BE2C (cell line): Measurements from ENCODE around the gene HS3ST4. TPM values are rescaled to one million over a fixed set of nuclear protein-coding genes. Genes with fewer than 3 reads are reported as not detected.

Experiments used
- DNase-seq: peaks from one replicate; pipeline ENCODE4 v3.0.0-alpha.2; 2020
- H3K27me3 ChIP-seq: fragments of 250-450 bp; sonication (Bioruptor Pico); 2 replicates; pipeline ENCODE4 v1.5.1; 2020; ENCODE audit warnings: mild to moderate bottlenecking
- H3K36me3 ChIP-seq: fragments of 250-450 bp; sonication (Bioruptor Pico); 2 replicates; pipeline ENCODE4 v1.5.1; 2020; ENCODE audit warnings: mild to moderate bottlenecking
- H3K4me1 ChIP-seq: fragments of 250-450 bp; sonication (Bioruptor Pico); 2 replicates; pipeline ENCODE4 v1.5.1; 2020
- H3K4me3 ChIP-seq: 2 replicates; pipeline ENCODE4 v1.5.1; 2011; ENCODE audit warnings: low read depth, low read length
- H3K9me3 ChIP-seq: fragments of 250-450 bp; sonication (Bioruptor Pico); 2 replicates; pipeline ENCODE4 v1.5.1; 2020
- polyA plus RNA-seq: library from polyadenylated mRNA; unstranded; fragments of >200 nt; gene quantifications from one replicate; pipeline ENCODE4 v1.2.1, GENCODE V29; 2012; ENCODE audit warnings: low read depth, missing spikeins; ENCODE audit not compliant: insufficient read length, insufficient read depth
- TF ChIP-seq, protein P1 (sequence below): IDR thresholded peaks from 2 replicates; pipeline ENCODE4 v1.5.1; 2012; ENCODE audit warnings: mild to moderate bottlenecking, low read depth, low read length

HS3ST4 gene
- polyA plus RNA-seq = not detected

DNA sequence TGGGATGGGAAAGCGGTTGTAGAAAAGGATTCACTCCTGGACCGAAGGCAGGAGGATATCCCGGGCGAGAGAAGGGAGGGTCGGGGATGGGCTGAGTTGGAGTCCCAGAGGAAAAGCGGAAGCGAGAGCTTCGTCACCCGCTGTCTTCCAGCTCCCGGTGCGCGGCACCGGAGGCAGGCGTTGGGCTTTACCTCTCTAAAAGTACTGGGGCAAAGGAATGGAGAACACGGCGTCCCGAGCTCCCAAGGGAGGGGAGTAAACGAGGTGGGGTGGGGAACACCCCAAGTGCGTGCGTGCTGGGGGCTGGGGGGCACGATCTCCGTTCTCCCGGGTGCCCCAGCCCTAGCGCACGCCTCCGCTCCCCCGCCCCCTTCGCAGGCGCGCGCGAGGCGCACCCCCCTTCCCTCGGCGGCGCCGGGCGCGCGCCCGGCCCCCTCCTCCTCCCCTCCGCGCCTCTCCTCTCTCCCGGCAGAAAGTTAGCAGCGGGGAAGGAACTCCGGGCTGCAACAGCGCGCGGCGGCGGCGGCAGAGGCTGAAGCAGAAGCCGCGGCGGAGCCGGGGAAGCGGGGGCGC, at the start of gene HS3ST4:
TSS of gene HS3ST4 (plus strand) at position 441 of the 573 bp plus-strand sequence.
- Histone ChIP-seq H3K27me3 (peaks cover 36% of the 10 kb centered on the region), H3K4me3 (no peak within 1 kb of the TSS), H3K4me1 (no peaks in the 10 kb centered on the region), H3K36me3 (no peaks in the 10 kb centered on the region), H3K9me3 (no peaks in the 10 kb centered on the region)
- no peak for DNase-seq
- TF ChIP-seq, protein P1, sequence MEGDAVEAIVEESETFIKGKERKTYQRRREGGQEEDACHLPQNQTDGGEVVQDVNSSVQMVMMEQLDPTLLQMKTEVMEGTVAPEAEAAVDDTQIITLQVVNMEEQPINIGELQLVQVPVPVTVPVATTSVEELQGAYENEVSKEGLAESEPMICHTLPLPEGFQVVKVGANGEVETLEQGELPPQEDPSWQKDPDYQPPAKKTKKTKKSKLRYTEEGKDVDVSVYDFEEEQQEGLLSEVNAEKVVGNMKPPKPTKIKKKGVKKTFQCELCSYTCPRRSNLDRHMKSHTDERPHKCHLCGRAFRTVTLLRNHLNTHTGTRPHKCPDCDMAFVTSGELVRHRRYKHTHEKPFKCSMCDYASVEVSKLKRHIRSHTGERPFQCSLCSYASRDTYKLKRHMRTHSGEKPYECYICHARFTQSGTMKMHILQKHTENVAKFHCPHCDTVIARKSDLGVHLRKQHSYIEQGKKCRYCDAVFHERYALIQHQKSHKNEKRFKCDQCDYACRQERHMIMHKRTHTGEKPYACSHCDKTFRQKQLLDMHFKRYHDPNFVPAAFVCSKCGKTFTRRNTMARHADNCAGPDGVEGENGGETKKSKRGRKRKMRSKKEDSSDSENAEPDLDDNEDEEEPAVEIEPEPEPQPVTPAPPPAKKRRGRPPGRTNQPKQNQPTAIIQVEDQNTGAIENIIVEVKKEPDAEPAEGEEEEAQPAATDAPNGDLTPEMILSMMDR = no peak

DNA sequence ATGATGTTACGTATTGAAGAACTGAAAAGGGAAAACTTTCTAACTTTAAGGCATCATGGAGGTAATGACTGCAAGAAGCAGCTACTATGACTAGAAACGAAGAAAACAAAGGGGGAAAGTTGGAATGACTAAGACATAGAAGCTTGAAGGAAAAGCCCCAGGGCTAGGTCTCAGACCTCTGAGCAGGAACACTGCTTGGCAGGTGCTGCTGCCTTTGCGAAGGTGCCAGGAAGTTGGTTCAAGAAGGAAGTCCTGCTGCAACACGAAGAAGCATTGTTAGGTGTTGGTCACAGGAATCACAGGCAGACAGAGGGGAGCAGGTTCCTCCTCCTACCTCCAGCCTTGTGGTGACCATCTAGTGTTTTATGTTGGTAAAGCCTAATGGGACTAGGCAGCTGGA, 48.1 kb upstream of the HS3ST4 start:
- TF ChIP-seq, protein P1 = no peak
- H3K9me3 ChIP-seq = no peaks in the 10 kb centered on the region
- no peak for DNase-seq

DNA sequence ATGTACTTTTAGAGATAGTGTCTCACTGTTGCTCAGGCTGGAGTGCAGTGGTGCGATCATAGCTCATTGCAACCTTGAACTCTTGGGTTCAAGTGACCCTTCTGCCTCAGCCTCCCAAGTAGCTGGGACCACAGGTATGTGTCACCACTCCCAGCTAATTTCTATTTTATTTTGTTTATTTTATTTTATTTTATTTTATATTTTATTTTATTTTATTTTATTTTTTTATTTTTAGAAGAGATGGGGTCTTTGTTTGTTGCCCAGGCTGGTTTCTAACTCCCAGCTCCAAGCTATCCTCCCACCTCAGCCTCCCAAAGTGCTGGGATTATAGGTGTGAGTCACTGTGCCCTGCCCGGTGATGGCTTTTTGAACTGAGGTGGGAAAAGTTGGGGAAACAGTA, 35.1 kb upstream of the HS3ST4 start:
- H3K4me3 ChIP-seq = no peak overlapping the region
- no peak for DNase-seq
- H3K9me3 ChIP-seq = no peaks in the 10 kb centered on the region
- TF ChIP-seq, protein P1 = no peak
- no peaks in the 10 kb centered on the region for H3K27me3 ChIP-seq
- H3K4me1 ChIP-seq = no peaks in the 10 kb centered on the region
- no peaks in the 10 kb centered on the region for H3K36me3 ChIP-seq

More for the DNA sequence above, 48.1 kb upstream of the HS3ST4 start:
- no peak overlapping the region for H3K4me3 ChIP-seq
- H3K4me1 ChIP-seq = no peaks in the 10 kb centered on the region
- H3K36me3 ChIP-seq = no peaks in the 10 kb centered on the region
- H3K27me3 ChIP-seq = no peaks in the 10 kb centered on the region

DNA sequence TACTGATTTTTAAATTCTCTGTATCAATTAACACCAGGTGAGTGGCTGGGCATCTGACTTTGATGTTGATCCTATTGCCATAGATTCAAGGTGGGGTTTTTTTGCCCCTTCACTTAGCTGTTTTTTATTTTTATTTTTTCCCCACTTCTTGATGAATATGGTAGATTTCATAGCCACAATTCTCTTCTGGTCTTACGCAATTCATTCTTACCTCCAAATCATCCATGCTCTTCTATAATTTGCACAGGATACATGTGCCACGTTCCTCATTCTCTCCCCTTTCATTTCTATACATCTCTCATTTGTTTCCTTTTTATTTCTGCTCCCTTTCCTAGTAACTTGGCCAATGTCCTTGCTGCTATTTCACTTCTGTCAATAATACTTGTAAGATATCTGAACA, 14.9 kb upstream of the HS3ST4 start:
- DNase-seq = no peak
- TF ChIP-seq, protein P1 = no peak
- Histone ChIP-seq H3K27me3 (no peaks in the 10 kb centered on the region), H3K9me3 (no peaks in the 10 kb centered on the region), H3K4me3 (no peak overlapping the region), H3K4me1 (no peaks in the 10 kb centered on the region), H3K36me3 (no peaks in the 10 kb centered on the region)

DNA sequence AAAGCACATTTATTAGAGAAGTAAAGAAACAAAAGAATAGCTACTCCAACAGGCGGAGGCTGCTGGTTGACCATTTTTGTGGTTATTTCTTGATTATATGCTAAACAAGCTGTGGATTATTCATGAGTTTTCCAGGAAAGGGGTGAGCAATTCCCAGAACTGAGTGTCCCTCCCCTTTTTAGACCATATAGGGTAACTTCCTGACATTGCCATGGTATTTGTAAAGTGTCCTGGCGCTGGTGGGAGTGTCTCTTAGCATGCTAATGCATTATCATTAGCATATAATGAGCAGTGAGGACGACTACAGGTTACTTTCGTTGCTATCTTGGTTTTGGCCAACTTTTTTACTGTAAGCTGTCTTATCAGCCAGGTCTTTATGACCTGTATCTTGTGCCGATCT, 12.2 kb upstream of the HS3ST4 start:
- Histone ChIP-seq H3K4me1 (no peaks in the 10 kb centered on the region), H3K4me3 (no peak overlapping the region), H3K27me3 (no peaks in the 10 kb centered on the region), H3K36me3 (no peaks in the 10 kb centered on the region), H3K9me3 (no peaks in the 10 kb centered on the region)
- no peak for DNase-seq
- TF ChIP-seq, protein P1 = no peak

DNA sequence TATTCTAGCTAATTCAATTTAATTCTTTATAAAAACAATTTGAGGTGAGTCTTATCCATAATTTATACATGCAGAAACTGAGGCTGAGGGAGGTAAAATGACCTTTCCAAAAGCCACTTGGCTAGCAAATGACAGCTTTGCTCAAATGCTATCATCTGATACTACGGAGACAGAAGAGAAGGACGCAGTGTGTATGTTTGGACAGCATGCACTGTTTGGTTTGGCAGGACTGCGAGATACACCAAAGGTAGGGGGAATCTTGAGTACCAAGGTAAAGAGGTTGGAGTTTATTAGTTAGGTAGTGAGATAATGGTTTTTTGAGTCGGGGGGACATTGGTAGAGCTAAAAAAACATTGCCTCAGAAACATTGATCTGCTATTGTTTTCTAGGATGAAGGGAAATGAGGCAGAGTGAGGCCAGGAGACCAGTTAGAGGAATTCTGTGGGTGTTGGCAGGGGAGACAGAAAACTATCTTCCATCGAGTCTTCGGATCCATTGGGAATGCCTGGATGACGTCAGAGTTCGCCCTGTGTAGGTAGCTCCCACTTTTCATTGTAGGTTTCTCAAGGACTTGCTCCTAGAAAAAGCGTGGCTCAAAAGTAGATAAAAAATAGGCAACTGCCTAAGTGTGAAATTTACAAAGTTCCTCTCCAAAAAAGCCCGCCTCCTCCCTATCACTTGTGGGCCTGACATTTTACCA, 2.5 kb upstream of the HS3ST4 start:
- no peaks in the 10 kb centered on the region for H3K36me3 ChIP-seq
- no peak overlapping the region for H3K4me3 ChIP-seq
- TF ChIP-seq, protein P1 = no peak
- no peak for DNase-seq
- H3K9me3 ChIP-seq = no peaks in the 10 kb centered on the region
- H3K4me1 ChIP-seq = no peaks in the 10 kb centered on the region
- peaks cover 32% of the 10 kb centered on the region for H3K27me3 ChIP-seq
